ENCODE data around the gene ATP6V0E2.

The ATP6V0E2 gene

DNA sequence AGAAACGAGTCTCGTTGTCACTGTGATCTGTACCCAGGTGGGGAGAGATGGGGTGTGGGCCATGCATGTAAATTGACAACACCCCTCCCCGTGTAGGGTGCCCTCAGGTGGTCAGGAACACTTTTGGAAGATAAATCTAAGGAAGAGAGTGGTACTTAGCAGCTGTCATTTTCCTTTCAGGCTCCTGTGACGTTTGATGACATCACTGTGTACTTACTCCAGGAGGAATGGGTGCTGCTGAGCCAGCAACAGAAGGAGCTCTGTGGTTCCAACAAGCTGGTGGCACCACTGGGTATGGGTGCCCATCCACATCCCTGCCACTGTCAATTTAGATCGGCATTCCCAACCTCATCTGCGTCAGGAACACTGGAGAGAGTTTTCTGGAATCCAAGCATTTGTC lies 29.3 kb upstream of the ATP6V0E2 start:
- H3K4me3 ChIP-seq (ENCODE audit: low read depth in 1 of 2, low read length in 1 of 2), result no peak overlapping the region
- TF ChIP-seq, protein P1, sequence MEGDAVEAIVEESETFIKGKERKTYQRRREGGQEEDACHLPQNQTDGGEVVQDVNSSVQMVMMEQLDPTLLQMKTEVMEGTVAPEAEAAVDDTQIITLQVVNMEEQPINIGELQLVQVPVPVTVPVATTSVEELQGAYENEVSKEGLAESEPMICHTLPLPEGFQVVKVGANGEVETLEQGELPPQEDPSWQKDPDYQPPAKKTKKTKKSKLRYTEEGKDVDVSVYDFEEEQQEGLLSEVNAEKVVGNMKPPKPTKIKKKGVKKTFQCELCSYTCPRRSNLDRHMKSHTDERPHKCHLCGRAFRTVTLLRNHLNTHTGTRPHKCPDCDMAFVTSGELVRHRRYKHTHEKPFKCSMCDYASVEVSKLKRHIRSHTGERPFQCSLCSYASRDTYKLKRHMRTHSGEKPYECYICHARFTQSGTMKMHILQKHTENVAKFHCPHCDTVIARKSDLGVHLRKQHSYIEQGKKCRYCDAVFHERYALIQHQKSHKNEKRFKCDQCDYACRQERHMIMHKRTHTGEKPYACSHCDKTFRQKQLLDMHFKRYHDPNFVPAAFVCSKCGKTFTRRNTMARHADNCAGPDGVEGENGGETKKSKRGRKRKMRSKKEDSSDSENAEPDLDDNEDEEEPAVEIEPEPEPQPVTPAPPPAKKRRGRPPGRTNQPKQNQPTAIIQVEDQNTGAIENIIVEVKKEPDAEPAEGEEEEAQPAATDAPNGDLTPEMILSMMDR (IDR thresholded peaks at IDR 0.05), result no peak
- H3K9me3 ChIP-seq, result no peaks in the 10 kb centered on the region
- H3K4me1 ChIP-seq (ENCODE audit: control insufficient read depth in 1 of 2, insufficient read depth in 1 of 2, low read depth in 1 of 2, low read length in 1 of 2), result no peaks in the 10 kb centered on the region
- no peaks in the 10 kb centered on the region for H3K27me3 ChIP-seq
- peaks cover 22% of the 10 kb centered on the region for H3K36me3 ChIP-seq
- H3K27ac ChIP-seq, result no peak overlapping the region

DNA sequence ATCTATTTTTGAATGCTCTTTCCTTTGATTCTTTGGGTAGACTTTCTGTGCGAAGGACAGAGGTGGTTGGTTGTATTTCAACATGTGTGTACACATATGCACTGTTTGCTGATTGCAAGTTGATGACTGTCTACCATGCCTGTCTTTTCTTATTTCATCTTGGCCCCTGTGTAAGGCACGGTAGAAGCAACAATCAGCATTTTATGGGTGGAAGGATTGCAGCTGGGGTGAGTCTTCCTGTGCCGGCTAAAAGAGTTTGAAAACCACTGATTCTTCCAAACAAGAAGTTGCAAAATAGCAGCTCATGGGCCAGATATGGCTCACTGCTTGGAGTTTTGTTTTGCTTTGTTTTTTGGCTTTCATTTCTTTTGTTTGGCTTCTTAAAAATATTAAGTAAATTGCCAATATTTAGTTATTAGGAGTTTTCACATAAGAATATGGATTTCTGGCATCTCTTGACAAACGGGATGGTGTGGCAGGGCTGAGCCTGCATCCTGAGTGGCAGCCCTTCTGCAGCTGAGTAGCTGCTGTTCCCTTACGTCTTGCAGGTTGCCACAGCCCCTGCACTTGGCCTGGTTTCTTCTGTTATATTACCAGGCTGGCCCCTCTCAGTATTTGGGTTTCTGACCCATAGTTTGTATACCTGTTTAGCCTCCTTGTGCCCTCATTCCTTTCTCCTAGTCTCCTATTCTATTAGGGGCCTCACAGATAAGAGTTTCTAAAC lies 28.4 kb upstream of the ATP6V0E2 start:
- H3K4me1 ChIP-seq (ENCODE audit: control insufficient read depth in 1 of 2, insufficient read depth in 1 of 2, low read depth in 1 of 2, low read length in 1 of 2), result no peaks in the 10 kb centered on the region
- no peak overlapping the region for H3K4me3 ChIP-seq (ENCODE audit: low read depth in 1 of 2, low read length in 1 of 2)
- no peaks in the 10 kb centered on the region for H3K27me3 ChIP-seq
- TF ChIP-seq, protein P1 (IDR thresholded peaks at IDR 0.05), result no peak
- no peaks in the 10 kb centered on the region for H3K9me3 ChIP-seq
- H3K36me3 ChIP-seq, result peaks cover 24% of the 10 kb centered on the region
- H3K27ac ChIP-seq, result no peak overlapping the region

DNA sequence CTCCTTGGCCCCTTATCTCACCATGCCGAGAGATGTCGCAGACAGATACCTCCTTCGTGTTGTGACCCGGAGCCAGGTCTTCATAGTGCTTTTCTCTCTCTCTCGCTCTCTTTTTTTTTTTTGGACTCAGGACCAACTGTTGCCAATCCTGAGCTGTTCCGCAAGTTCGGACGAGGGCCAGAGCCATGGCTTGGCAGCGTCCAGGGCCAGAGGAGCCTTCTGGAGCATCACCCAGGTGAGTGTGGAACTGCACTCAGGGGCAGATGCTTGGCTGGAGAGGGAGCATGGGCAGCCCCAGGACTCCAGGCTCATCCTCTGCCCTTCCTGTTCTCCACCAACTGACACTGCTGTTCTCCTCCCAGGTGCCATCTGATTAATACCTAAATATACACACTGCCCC lies 27.7 kb upstream of the ATP6V0E2 start:
- Histone ChIP-seq H3K4me1 (ENCODE audit: control insufficient read depth in 1 of 2, insufficient read depth in 1 of 2, low read depth in 1 of 2, low read length in 1 of 2) (no peaks in the 10 kb centered on the region), H3K4me3 (ENCODE audit: low read depth in 1 of 2, low read length in 1 of 2) (no peak overlapping the region), H3K9me3 (no peaks in the 10 kb centered on the region), H3K27me3 (no peaks in the 10 kb centered on the region), H3K27ac (no peak overlapping the region), H3K36me3 (peaks cover 29% of the 10 kb centered on the region)
- TF ChIP-seq, protein P1 (IDR thresholded peaks at IDR 0.05), result no peak

DNA sequence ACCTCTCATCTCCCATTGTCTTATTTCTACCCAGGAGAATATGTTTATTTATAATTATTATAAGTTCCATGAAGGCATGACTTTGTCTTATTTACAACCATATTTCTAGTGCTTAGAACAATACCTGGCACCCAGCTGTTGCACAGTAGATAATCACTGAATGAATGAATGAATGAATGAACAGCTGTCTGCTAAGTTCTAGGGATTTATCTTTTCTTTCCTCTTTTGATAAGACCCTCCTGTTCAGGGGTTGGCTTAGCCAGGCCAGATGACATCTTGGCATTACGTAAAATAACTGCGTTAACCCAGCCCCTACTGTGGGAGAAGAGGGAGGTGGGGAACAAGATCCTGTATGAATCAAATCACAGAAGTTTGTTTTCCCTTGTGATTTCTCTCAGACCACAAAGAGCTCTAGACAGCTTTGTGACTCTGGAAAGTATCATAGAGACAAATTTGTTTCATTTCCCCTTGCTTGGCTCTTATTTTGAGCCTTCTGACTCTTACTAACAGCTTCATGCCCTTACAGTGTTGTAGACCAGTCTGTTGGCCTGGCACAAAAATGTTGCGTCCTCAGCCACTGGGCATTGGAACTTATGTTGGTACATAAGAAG lies 27.2 kb upstream of the ATP6V0E2 start:
- no peaks in the 10 kb centered on the region for H3K4me1 ChIP-seq (ENCODE audit: control insufficient read depth in 1 of 2, insufficient read depth in 1 of 2, low read depth in 1 of 2, low read length in 1 of 2)
- TF ChIP-seq, protein P1 (IDR thresholded peaks at IDR 0.05), result no peak
- peaks cover 29% of the 10 kb centered on the region for H3K36me3 ChIP-seq
- no peak overlapping the region for H3K4me3 ChIP-seq (ENCODE audit: low read depth in 1 of 2, low read length in 1 of 2)
- H3K9me3 ChIP-seq, result no peaks in the 10 kb centered on the region
- H3K27me3 ChIP-seq, result no peaks in the 10 kb centered on the region
- no peak overlapping the region for H3K27ac ChIP-seq

DNA sequence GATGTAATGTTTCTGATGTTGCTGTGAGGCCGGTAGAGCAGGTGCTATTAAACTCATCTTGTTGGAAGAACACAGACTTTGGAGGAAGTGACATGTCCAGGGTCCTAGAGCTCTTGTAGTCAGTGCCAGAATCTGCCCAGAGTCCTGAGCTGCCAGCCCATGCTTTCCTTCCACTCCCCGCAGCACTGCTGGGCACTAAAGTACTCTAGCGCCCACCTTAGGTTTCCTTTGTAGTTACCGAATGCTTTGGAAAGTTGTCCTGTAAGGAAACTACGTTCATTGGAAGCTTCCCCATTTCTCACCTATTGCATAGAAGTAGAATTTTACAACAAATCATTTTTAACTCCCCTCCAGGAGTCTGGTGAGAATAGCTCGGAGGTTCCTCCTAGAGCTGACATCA lies 24.6 kb upstream of the ATP6V0E2 start:
- Histone ChIP-seq H3K4me3 (ENCODE audit: low read depth in 1 of 2, low read length in 1 of 2) (no peak overlapping the region), H3K36me3 (peaks cover 39% of the 10 kb centered on the region), H3K9me3 (no peaks in the 10 kb centered on the region), H3K4me1 (ENCODE audit: control insufficient read depth in 1 of 2, insufficient read depth in 1 of 2, low read depth in 1 of 2, low read length in 1 of 2) (no peaks in the 10 kb centered on the region), H3K27me3 (no peaks in the 10 kb centered on the region), H3K27ac (no peak overlapping the region)
- TF ChIP-seq, protein P1 (IDR thresholded peaks at IDR 0.05), result no peak
